Colonic mucosa (tissue), 4 donors: ENCODE data around the gene NRG3. TPM values are rescaled to one million over a fixed set of nuclear protein-coding genes. Genes with fewer than 3 reads are reported as not detected.

ENCODE experiments used
- DNase-seq: peaks from one replicate; pipeline ENCODE4 v3.0.0-alpha.2; 2020
- H3K27ac ChIP-seq: fragments of 200-600 bp; one replicate; pipeline ENCODE4 v1.8.0; 2021
- H3K27me3 ChIP-seq: fragments of 200-600 bp; one replicate; pipeline ENCODE4 v1.8.0; 2021
- H3K36me3 ChIP-seq: fragments of 200-600 bp; one replicate; pipeline ENCODE4 v1.8.0; 2021
- H3K4me1 ChIP-seq: fragments of 200-600 bp; one replicate; pipeline ENCODE4 v1.8.0; 2021; ENCODE audit warnings: mild to moderate bottlenecking
- H3K4me3 ChIP-seq: fragments of 200-600 bp; one replicate; pipeline ENCODE4 v1.8.0; 2021
- H3K9ac ChIP-seq, 2 donors: one replicate each; pipeline ENCODE4 v1.7.0; 2013; ENCODE audit warnings: control low read depth in 2 of 2, low read depth in 2 of 2, low read length in 2 of 2
- H3K9me3 ChIP-seq: fragments of 200-600 bp; one replicate; pipeline ENCODE4 v1.8.0; 2021
- CTCF ChIP-seq: fragments of 200-600 bp; IDR thresholded peaks from one replicate; pipeline ENCODE4 v1.8.0; 2022; ENCODE audit warnings: antibody characterized with exemption, mild to moderate bottlenecking
- intact Hi-C: fragments of 100-400 bp; cut with DNase I; formaldehyde crosslinking; loops from one replicate; pipeline ENCODE4 v1.14.1; 2022
- total RNA-seq, 2 donors: library from RNA; stranded (reverse); fragmentation: NEBNext Ultra II Directional in 1 of 2; extraction: Animal tissue kit (Norgen Biotek cat#: 25700) in 1 of 2; gene quantifications; one replicate each; pipeline ENCODE4 v1.2.1, GENCODE V29; 2021
- donor health status: healthy.
- donor health status: DM: no; HTN: no; CAD: no.
- donor health status: DM: no; HTN: no; CAD: no.

The NRG3 gene
- total RNA-seq, 2 donors from 2014 or later = 0.24 TPM; not detected in 1

- H3K27ac ChIP-seq = no peak overlapping the region
- H3K4me3 ChIP-seq = no peak overlapping the region
- no peak for DNase-seq
- H3K9me3 ChIP-seq = no peaks in the 10 kb centered on the region
- H3K27me3 ChIP-seq = no peaks in the 10 kb centered on the region
- H3K9ac ChIP-seq = no peak overlapping the region
- no peak for TF ChIP-seq CTCF
- intact Hi-C loops = no loop called here
- H3K4me1 ChIP-seq = no peaks in the 10 kb centered on the region
- H3K36me3 ChIP-seq = no peaks in the 10 kb centered on the region
These were observed 768.1 kb downstream of the NRG3 start for GRCh38 chr10:82643076-82643475.

GRCh38 chr10:82643601-82644000, 768.6 kb downstream of the NRG3 start:
- no peak for DNase-seq
- H3K9me3 ChIP-seq = no peaks in the 10 kb centered on the region
- H3K27me3 ChIP-seq = no peaks in the 10 kb centered on the region
- H3K4me3 ChIP-seq = no peak overlapping the region
- H3K9ac ChIP-seq = no peak overlapping the region
- no peak overlapping the region for H3K27ac ChIP-seq
- intact Hi-C loops = no loop called here
- no peak for TF ChIP-seq CTCF
- no peaks in the 10 kb centered on the region for H3K4me1 ChIP-seq
- H3K36me3 ChIP-seq = no peaks in the 10 kb centered on the region

- H3K9ac ChIP-seq = no peak overlapping the region
- H3K9me3 ChIP-seq = no peaks in the 10 kb centered on the region
- no peak for DNase-seq
- intact Hi-C loops = no loop called here
- H3K4me1 ChIP-seq = no peaks in the 10 kb centered on the region
- TF ChIP-seq CTCF = no peak
- H3K36me3 ChIP-seq = no peaks in the 10 kb centered on the region
- no peaks in the 10 kb centered on the region for H3K27me3 ChIP-seq
- no peak overlapping the region for H3K4me3 ChIP-seq
- H3K27ac ChIP-seq = no peak overlapping the region
These were observed 770.2 kb downstream of the NRG3 start for GRCh38 chr10:82645221-82645620.

GRCh38 chr10:82653244-82654155, 778.5 kb downstream of the NRG3 start:
- DNase-seq = no peak

GRCh38 chr10:82660205-82660604, 785.2 kb downstream of the NRG3 start:
- Histone ChIP-seq H3K36me3 (no peaks in the 10 kb centered on the region), H3K4me1 (no peaks in the 10 kb centered on the region), H3K9me3 (no peaks in the 10 kb centered on the region), H3K27ac (no peak overlapping the region), H3K4me3 (no peak overlapping the region), H3K27me3 (no peaks in the 10 kb centered on the region), H3K9ac (no peak overlapping the region)
- no peak for DNase-seq
- no peak for TF ChIP-seq CTCF
- intact Hi-C loops = no loop called here

More at GRCh38 chr10:82653244-82654155, 778.5 kb downstream of the NRG3 start:
- H3K36me3 ChIP-seq = no peaks in the 10 kb centered on the region
- no peaks in the 10 kb centered on the region for H3K9me3 ChIP-seq
- H3K27ac ChIP-seq = no peak overlapping the region
- intact Hi-C loops = no loop called here
- H3K9ac ChIP-seq = no peak overlapping the region
- H3K4me3 ChIP-seq = no peak overlapping the region
- no peaks in the 10 kb centered on the region for H3K27me3 ChIP-seq
- no peak for TF ChIP-seq CTCF
- no peaks in the 10 kb centered on the region for H3K4me1 ChIP-seq
